Dendritic cell treated with granulocyte-macrophage colony-stimulating factor and Interleukin-4, amounts not matched to agents 40 ng/mL and 50 ng/mL, for 4 days (primary cell): ENCODE results near the gene GON4L.
"Not testable (repeated sequence)": the region's sequence is repeated elsewhere in the genome, so short reads cannot be mapped to it uniquely, and the experiment has no call there.

Experiments used
- H3K27ac Mint-ChIP-seq: one replicate; pipeline ENCODE4 v1.8.0; 2022; ENCODE audit warnings: mild to moderate bottlenecking, mixed read lengths
- H3K27me3 Mint-ChIP-seq: one replicate; pipeline ENCODE4 v1.8.0; 2022; ENCODE audit warnings: mild to moderate bottlenecking, mixed read lengths
- H3K36me3 Mint-ChIP-seq: one replicate; pipeline ENCODE4 v1.8.0; 2022; ENCODE audit warnings: low read depth, mixed read lengths
- H3K4me1 Mint-ChIP-seq: one replicate; pipeline ENCODE4 v1.8.0; 2022; ENCODE audit warnings: low read depth, mixed read lengths
- H3K4me3 Mint-ChIP-seq: one replicate; pipeline ENCODE4 v1.8.0; 2022; ENCODE audit warnings: mild to moderate bottlenecking, moderate library complexity, mixed read lengths
- H3K9me3 Mint-ChIP-seq: one replicate; pipeline ENCODE4 v1.8.0; 2022; ENCODE audit warnings: mixed read lengths
- intact Hi-C: fragments of 100-400 bp; cut with micrococcal nuclease; formaldehyde crosslinking; loops from one replicate; pipeline ENCODE4 v1.15.0; 2022

The GON4L gene

DNA sequence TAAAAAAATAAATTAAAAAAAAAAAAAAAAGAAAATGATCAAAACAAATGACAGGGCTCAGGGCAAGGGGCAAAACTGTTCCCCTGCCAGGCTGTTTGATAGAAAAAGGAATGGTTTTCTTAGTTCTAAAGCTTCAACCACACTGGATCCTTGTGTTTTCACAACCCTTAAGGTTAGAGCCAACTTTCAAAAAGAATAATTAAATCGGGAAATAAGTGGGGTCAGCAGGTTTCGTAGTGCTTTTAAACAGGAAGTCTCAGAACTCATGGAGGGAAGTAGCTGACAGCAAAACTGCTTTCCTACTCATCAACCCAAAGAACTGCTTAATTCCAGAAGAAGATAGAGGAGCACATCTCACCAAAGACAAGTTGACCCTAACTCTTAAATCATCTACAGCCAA, 155.3 kb downstream of the GON4L start:
- Mint-ChIP-seq H3K4me1 (peaks cover 50% of the 10 kb centered on the region), H3K27ac (peak overlapping the region; percentile 67)
- H3K36me3 Mint-ChIP-seq, intact Hi-C loops, H3K27me3 Mint-ChIP-seq, H3K9me3 Mint-ChIP-seq, H3K4me3 Mint-ChIP-seq: not testable (repeated sequence)
